Neuronal stem cell (in vitro differentiated cells): ENCODE results near the gene UBN1.
A peak's percentile ranks its signal among the peaks of the same experiment; 100 is the strongest.

Source experiments
- DNase-seq: peaks from one replicate; pipeline ENCODE4 v3.0.0-alpha.2; 2013; ENCODE audit warnings: low spot score
- H2AFZ ChIP-seq: one replicate; pipeline ENCODE4 v1.6.1; 2013; ENCODE audit warnings: mild to moderate bottlenecking, low read length, inconsistent platforms
- H2AK5ac ChIP-seq: 2 replicates; pipeline ENCODE4 v1.6.1; 2013; ENCODE audit warnings: low read depth, mild to moderate bottlenecking, inconsistent platforms, low read length, moderate library complexity, mixed read lengths
- H2BK120ac ChIP-seq: 2 replicates; pipeline ENCODE4 v1.6.1; 2013; ENCODE audit warnings: low read depth, mild to moderate bottlenecking, inconsistent platforms, low read length, moderate library complexity, mixed read lengths
- H2BK12ac ChIP-seq: one replicate; pipeline ENCODE4 v1.6.1; 2013; ENCODE audit warnings: low read length, inconsistent platforms
- H2BK15ac ChIP-seq: 2 replicates; pipeline ENCODE4 v1.6.1; 2013; ENCODE audit warnings: mild to moderate bottlenecking, low read length, inconsistent platforms, mixed read lengths
- H2BK5ac ChIP-seq: one replicate; pipeline ENCODE4 v1.6.1; 2013; ENCODE audit warnings: inconsistent platforms, mild to moderate bottlenecking, low read length, moderate library complexity
- H3K14ac ChIP-seq: one replicate; pipeline ENCODE4 v1.6.1; 2013; ENCODE audit warnings: low read length, inconsistent platforms
- H3K18ac ChIP-seq: 2 replicates; pipeline ENCODE4 v1.6.1; 2013; ENCODE audit warnings: low read length, inconsistent platforms
- H3K23ac ChIP-seq: 2 replicates; pipeline ENCODE4 v1.6.1; 2013; ENCODE audit warnings: low read depth, mild to moderate bottlenecking, mixed read lengths, low read length, inconsistent platforms; ENCODE audit not compliant: poor library complexity
- H3K27ac ChIP-seq: replicated peaks from 3 replicates; pipeline ENCODE4 v1.5.1; 2013; ENCODE audit warnings: low read length, inconsistent platforms
- H3K27me3 ChIP-seq, 3 experiments: 2 replicates each; pipeline ENCODE4 v1.6.1; 2013; ENCODE audit warnings: low read length in 3 of 3, mild to moderate bottlenecking in 2 of 3, inconsistent platforms in 1 of 3, low read depth in 1 of 3, mixed read lengths in 1 of 3, moderate library complexity in 1 of 3; ENCODE audit not compliant: control insufficient read depth in 3 of 3, insufficient read depth in 3 of 3
- H3K36me3 ChIP-seq, 2 donors: replicated peaks in 1 of 2; 2 replicates each; pipeline ENCODE4 v1.6.1; 2013; ENCODE audit warnings: low read length in 2 of 2; ENCODE audit not compliant: control insufficient read depth in 2 of 2, insufficient read depth in 2 of 2
- H3K4ac ChIP-seq: 2 replicates; pipeline ENCODE4 v1.6.1; 2013; ENCODE audit warnings: inconsistent platforms, mild to moderate bottlenecking, low read length, moderate library complexity
- H3K4me1 ChIP-seq, 2 donors: 1 replicate in 1 of 2; 2 replicates in 1 of 2; pipeline ENCODE4 v1.6.1; 2013; ENCODE audit warnings: low read length in 2 of 2, low read depth in 1 of 2; ENCODE audit not compliant: control insufficient read depth in 2 of 2, insufficient read depth in 1 of 2
- H3K4me2 ChIP-seq: one replicate; pipeline ENCODE4 v1.6.1; 2013; ENCODE audit warnings: mild to moderate bottlenecking, low read length, inconsistent platforms; ENCODE audit not compliant: insufficient read depth, poor library complexity, severe bottlenecking
- H3K4me3 ChIP-seq, 2 donors: 2 replicates each; pipeline ENCODE4 v1.5.1; 2013; ENCODE audit warnings: low read length in 2 of 2, mild to moderate bottlenecking in 2 of 2, inconsistent platforms in 1 of 2, moderate library complexity in 1 of 2
- H3K79me1 ChIP-seq: one replicate; pipeline ENCODE4 v1.6.1; 2013; ENCODE audit warnings: low read depth, mild to moderate bottlenecking, inconsistent platforms, low read length, moderate library complexity
- H3K9ac ChIP-seq: one replicate; pipeline ENCODE4 v1.6.1; 2013; ENCODE audit warnings: mild to moderate bottlenecking, low read depth, low read length, inconsistent platforms; ENCODE audit not compliant: poor library complexity
- H3K9me3 ChIP-seq, 2 donors: replicated peaks in 1 of 2; 2 replicates each; pipeline versions ENCODE3 to v1.6.1; 2013; ENCODE audit warnings: low read length in 2 of 2, mild to moderate bottlenecking in 2 of 2, inconsistent platforms in 1 of 2, low read depth in 1 of 2, mixed read lengths in 1 of 2, moderate library complexity in 1 of 2; ENCODE audit not compliant: control insufficient read depth in 2 of 2, insufficient read depth in 1 of 2
- H4K8ac ChIP-seq: one replicate; pipeline ENCODE4 v1.6.1; 2013; ENCODE audit warnings: low read depth, mild to moderate bottlenecking, inconsistent platforms, low read length, moderate library complexity
- H4K91ac ChIP-seq: one replicate; pipeline ENCODE4 v1.6.1; 2013; ENCODE audit warnings: low read length, low read depth, mild to moderate bottlenecking, inconsistent platforms; ENCODE audit not compliant: poor library complexity
- WGBS, 2 donors: extraction: QIAGEN DNeasy Blood & Tissue Kit; methylation state at CpG; one replicate each; pipeline ENCODE4 v1.1.7; 2013; ENCODE audit warnings: missing lambda C conversion rate in 2 of 2, mixed read lengths in 1 of 2; ENCODE audit not compliant: insufficient read length in 2 of 2, insufficient replicate concordance in 1 of 2; ENCODE audit errors: extremely low coverage in 2 of 2; 5-methylcytosine and 5-hydroxymethylcytosine counted together

Gene UBN1

GRCh38 chr16:4880006-4880580 lies 32.8 kb downstream of the UBN1 start:
- H2AK5ac ChIP-seq = no peak overlapping the region
- peaks cover 2% of the 10 kb centered on the region for H3K79me1 ChIP-seq
- H3K27me3 ChIP-seq = no peaks in the 10 kb centered on the region
- DNase-seq = no peak
- no peaks in the 10 kb centered on the region for H3K9me3 ChIP-seq
- no peak overlapping the region for H2BK15ac ChIP-seq
- no CpG with 5 or more reads among the region's 17 CpGs for WGBS, 2 donors
- H4K8ac ChIP-seq = no peak overlapping the region
- H2BK120ac ChIP-seq = no peak overlapping the region
- H3K9ac ChIP-seq = no peak overlapping the region
- no peak overlapping the region for H3K4me3 ChIP-seq
- peak overlapping the region; percentile 60 for H3K23ac ChIP-seq
- H3K18ac ChIP-seq = no peak overlapping the region
- H2BK5ac ChIP-seq = no peak overlapping the region
- no peak overlapping the region for H4K91ac ChIP-seq
- peaks cover 72 to 98% of the 10 kb centered on the region in 2 donors for H3K36me3 ChIP-seq
- H3K4me2 ChIP-seq = no peak overlapping the region
- no peaks in the 10 kb centered on the region for H3K4me1 ChIP-seq
- no peak overlapping the region for H2AFZ ChIP-seq
- H3K14ac ChIP-seq = no peak overlapping the region
- H3K4ac ChIP-seq = no peak overlapping the region
- H3K27ac ChIP-seq = no peak overlapping the region
- H2BK12ac ChIP-seq = no peak overlapping the region

GRCh38 chr16:4882000-4882632 lies 34.8 kb downstream of the UBN1 start:
- H3K14ac ChIP-seq = no peak overlapping the region
- no peak overlapping the region for H2BK120ac ChIP-seq
- no CpG with 5 or more reads among the region's 14 CpGs for WGBS, 2 donors
- no peak overlapping the region for H3K9ac ChIP-seq
- H2BK12ac ChIP-seq = no peak overlapping the region
- H2AK5ac ChIP-seq = no peak overlapping the region
- H3K9me3 ChIP-seq = no peaks in the 10 kb centered on the region
- H3K36me3 ChIP-seq = peaks cover 71 to 97% of the 10 kb centered on the region in 2 donors
- no peak overlapping the region for H4K91ac ChIP-seq
- H3K4me3 ChIP-seq = no peak overlapping the region
- no peak overlapping the region for H2BK5ac ChIP-seq
- no peak overlapping the region for H3K27ac ChIP-seq
- no peaks in the 10 kb centered on the region for H3K4me1 ChIP-seq
- peaks cover 2% of the 10 kb centered on the region for H3K79me1 ChIP-seq
- no peaks in the 10 kb centered on the region for H3K27me3 ChIP-seq
- H4K8ac ChIP-seq = no peak overlapping the region
- no peak for DNase-seq
- no peak overlapping the region for H3K4ac ChIP-seq
- no peak overlapping the region for H3K23ac ChIP-seq
- H3K18ac ChIP-seq = no peak overlapping the region
- H2BK15ac ChIP-seq = no peak overlapping the region
- H3K4me2 ChIP-seq = no peak overlapping the region
- no peak overlapping the region for H2AFZ ChIP-seq

DNA sequence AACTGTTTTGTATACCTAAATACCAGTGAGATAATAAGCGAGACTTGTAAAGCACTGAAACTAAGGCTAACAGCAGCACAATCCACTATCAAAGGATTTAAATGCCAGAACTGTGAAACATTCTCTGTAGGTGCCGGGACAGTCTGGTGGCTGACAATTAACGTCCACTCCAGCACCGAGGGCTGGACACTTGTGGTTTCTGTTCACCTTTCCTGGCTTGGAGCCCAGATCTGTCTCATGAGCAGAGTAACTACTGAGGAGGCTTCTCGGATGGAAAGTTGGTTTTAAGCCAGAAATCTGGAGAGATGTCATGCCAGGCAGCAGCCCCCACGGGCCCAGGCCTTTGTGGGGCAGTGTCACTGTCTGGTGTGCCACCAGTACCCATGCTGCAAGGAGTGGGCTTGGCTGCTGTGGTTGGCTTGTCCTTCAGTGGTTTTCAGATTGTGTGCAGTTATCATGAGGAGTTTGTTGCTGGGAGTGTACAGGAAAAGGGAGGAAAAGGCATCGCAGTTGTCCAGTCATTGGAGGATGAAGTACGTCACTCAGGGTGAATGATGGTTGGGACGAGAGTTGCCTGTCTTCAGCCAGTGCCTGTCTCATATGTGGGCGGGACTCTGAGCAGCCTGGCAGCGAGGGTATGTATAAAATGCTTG lies 35.5 kb downstream of the UBN1 start:
- Histone ChIP-seq H2BK15ac (no peak overlapping the region), H3K27ac (no peak overlapping the region), H2AFZ (no peak overlapping the region), H3K4ac (no peak overlapping the region), H3K23ac (peak overlapping the region; percentile 75), H3K4me3 (peak overlapping the region in 1 of 2 donors; percentile 44), H2AK5ac (no peak overlapping the region), H3K79me1 (peaks cover 2% of the 10 kb centered on the region), H4K91ac (no peak overlapping the region), H2BK120ac (no peak overlapping the region), H3K4me2 (no peak overlapping the region), H3K4me1 (no peaks in the 10 kb centered on the region), H2BK5ac (no peak overlapping the region), H3K18ac (no peak overlapping the region), H4K8ac (no peak overlapping the region), H3K36me3 (peaks cover 70 to 95% of the 10 kb centered on the region in 2 donors), H2BK12ac (peak overlapping the region; percentile 16), H3K9ac (no peak overlapping the region), H3K14ac (no peak overlapping the region), H3K9me3 (no peaks in the 10 kb centered on the region), H3K27me3 (no peaks in the 10 kb centered on the region)
- WGBS, 2 donors = no CpG with 5 or more reads among the region's 11 CpGs
- DNase-seq = no peak

- no peak overlapping the region for H4K91ac ChIP-seq
- no peak overlapping the region for H2BK12ac ChIP-seq
- no peak overlapping the region for H2AK5ac ChIP-seq
- H3K4me1 ChIP-seq = no peaks in the 10 kb centered on the region
- no peak overlapping the region for H2BK120ac ChIP-seq
- no peak overlapping the region for H3K14ac ChIP-seq
- peaks cover 2% of the 10 kb centered on the region for H3K79me1 ChIP-seq
- H3K4me2 ChIP-seq = no peak overlapping the region
- WGBS, 2 donors = no CpG with 5 or more reads among the region's 25 CpGs
- H2AFZ ChIP-seq = no peak overlapping the region
- H3K4me3 ChIP-seq = no peak overlapping the region
- no peak overlapping the region for H2BK5ac ChIP-seq
- no peak overlapping the region for H3K9ac ChIP-seq
- no peak overlapping the region for H4K8ac ChIP-seq
- H3K9me3 ChIP-seq = no peaks in the 10 kb centered on the region
- no peak overlapping the region for H2BK15ac ChIP-seq
- no peak overlapping the region for H3K18ac ChIP-seq
- H3K27ac ChIP-seq = no peak overlapping the region
- no peak overlapping the region for H3K4ac ChIP-seq
- no peak overlapping the region for H3K23ac ChIP-seq
- H3K36me3 ChIP-seq = peaks cover 64 to 89% of the 10 kb centered on the region in 2 donors
- no peaks in the 10 kb centered on the region for H3K27me3 ChIP-seq
- DNase-seq = no peak
Observed at GRCh38 chr16:4883501-4883900, 36.2 kb downstream of the UBN1 start.
